Activated T-helper 1 cell treated with Interleukin-2 at 50 U/mL for 16 hours (primary cell): ENCODE measurements around the gene DOK7.

ENCODE experiments used
- DNase-seq: peaks from one replicate; pipeline ENCODE4 v3.0.0-alpha.2; 2020; ENCODE audit warnings: low read depth

Gene DOK7

DNA sequence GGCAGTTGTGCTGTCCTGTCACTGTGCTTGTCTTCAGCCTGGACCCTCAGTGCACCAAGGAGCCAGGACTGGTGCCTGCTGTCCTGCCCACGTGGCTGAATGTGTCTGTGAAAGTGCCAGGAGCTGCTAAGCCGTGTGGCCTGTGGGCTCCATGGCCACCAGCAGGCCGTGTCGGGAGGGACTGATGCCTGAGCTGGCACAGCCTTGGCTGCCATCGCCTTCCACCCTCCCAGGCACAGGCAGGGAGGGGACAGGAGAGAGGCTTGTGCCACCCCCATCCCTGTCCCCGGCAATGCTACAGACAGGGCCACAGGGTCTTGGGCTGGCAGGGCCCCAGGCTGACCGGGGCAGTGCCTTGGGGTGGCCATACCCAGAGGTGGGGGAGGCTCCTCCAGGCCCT lies 24.8 kb downstream of the DOK7 start:
- DNase-seq = no peak

- DNase-seq = no peak
Observed at GRCh38 chr4:3488820-3489219, 25.7 kb downstream of the DOK7 start.

- DNase-seq = no peak
Observed at GRCh38 chr4:3489451-3489962, 26.4 kb downstream of the DOK7 start.

DNA sequence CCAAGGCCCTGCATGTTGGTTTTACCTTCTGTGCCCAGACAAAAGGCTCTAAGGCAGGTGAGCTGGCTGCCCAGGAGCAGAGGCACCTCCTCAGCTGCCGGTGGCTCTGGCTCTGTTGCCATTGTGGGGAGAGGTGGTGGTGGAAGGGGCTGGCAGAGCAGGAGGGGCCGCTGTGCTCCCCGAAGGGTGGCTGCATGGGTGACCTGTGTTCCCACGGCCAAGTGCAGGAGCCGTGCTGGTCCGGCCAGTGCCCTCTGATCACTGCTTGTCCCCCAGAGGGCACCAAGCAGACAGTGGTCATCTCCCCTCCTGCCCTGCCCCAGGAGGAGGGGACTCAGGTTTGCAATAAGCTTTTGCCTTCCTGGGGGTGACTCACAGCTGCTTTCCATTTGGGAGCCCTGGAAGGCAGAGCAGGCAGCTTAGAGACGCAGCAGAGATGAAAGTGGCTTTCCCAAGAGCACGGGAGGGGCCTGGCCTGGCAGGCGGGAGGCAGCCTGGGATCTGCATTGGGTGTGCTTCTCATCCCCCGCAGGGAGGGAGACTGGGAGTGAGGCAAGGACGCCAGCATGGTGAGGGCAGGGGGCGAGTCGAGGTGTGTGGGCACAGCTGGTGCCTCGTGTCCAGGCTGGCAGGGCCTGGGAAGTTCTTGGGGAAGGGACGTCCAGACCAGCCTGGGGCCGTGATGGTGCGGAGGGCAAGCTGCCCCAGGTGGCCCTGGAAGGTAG lies 28.7 kb downstream of the DOK7 start:
- DNase-seq = no peak

DNA sequence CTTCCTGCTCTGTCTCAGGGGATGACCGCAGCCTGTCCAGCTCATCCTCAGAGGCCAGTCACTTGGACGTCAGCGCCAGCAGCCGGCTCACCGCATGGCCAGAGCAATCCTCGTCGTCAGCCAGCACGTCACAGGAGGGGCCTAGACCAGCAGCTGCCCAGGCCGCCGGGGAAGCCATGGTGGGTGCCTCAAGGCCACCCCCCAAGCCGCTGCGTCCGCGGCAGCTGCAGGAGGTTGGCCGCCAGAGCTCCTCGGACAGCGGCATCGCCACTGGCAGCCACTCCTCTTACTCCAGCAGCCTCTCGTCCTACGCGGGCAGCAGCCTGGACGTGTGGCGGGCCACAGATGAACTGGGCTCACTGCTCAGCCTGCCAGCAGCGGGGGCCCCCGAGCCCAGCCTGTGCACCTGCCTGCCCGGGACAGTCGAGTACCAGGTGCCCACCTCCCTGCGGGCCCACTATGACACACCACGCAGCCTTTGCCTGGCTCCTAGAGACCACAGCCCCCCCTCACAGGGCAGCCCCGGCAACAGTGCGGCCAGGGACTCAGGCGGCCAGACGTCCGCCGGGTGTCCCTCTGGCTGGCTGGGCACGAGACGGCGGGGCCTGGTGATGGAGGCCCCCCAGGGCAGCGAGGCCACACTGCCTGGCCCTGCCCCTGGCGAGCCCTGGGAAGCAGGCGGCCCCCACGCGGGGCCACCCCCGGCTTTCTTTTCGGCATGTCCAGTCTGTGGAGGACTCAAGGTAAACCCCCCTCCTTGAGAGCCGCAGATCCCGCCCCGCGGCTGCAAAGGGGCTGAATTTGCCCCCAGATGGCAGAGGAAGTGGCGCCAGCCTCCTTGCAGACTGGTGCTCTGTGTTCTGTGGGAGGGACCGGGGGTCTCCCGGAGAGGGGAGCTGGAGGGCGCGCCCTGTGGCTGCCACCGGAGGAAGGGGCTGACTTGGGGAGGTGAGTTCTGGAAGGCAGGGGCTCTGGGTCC lies 29.9 kb downstream of the DOK7 start:
- no peak for DNase-seq

DNA sequence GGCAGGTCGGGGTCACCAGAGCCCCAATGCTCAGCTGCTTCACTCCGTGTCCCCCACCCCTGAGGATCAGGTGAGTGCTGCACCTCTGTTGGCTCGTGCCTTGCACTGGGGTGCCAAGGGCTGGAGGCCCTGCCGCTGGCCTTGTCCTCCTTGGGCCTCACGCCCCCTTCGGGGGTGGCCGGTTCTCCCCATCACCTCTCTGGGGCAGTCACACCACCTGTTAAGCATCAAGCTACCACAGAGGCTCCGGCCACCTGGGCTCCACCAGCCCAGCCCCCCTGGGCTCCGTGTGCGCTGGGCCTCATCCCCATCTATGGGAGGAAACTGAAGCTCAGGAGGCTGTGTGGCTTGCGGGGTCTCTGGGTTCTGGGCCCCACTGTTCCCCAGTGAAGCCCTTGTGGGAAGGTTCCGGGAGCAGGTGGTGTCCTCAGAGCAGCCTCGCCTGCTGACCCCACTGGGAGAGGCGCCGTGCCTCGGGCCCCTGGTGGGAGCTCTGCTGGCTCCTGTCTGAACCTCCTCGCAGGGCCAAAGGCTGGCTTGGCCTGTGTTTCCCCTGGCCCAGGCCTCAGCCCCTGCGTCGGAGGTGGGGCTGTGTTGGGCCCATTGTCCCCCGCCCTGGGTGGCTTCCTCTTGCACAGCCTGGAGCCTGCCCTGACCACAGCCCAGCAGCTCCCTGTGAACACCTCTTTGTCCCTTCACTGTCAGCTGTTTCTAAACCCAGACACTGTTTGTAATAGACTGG lies 30.8 kb downstream of the DOK7 start:
- DNase-seq = no peak

DNA sequence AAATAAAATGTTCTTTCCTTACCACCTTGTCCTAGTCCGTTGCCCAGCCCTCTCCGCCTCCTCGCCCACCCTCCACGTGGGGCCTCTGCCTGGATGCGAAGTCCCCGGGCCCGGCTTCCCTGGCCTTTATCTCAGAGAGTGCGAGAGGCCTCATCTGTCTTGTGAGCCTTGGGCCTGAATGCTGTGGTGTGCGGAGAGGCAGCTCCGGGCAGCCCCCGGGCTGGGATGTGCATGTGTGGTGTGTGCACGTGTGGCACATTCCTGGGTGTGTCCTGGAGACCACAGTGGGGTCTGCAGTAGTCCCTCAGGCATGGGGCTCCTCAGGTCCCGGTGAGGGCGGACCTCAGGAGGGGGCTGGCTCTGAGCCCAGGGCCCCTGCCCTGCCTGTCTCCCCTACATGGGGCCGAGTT lies 31.4 kb downstream of the DOK7 start:
- no peak for DNase-seq

- no peak for DNase-seq
Observed at GRCh38 chr4:3495204-3495975, 32.3 kb downstream of the DOK7 start.

GRCh38 chr4:3496021-3496420 lies 32.9 kb downstream of the DOK7 start:
- DNase-seq = no peak

DNA sequence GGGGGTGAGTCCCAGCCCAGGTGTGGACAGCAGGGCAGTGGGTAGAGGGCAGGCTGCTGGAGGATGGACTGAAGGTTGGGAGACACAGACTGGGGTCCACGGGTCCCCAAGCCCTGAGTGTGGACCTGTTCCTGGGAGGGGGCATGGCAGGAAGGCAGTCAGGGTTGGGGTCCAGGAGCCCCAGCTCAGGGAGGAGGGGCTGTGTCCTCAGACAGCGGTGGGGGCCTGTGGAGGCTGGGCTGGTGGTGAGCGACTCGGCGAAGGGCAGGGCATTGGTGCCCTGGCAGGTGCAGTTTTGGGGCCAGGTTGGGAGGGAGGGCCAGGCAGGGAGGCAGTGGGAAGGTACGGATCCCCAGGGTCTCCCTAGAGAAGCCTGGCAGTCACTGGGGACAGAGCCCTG lies 34.0 kb downstream of the DOK7 start:
- DNase-seq = no peak

- no peak for DNase-seq
Observed at GRCh38 chr4:3497523-3498389, 34.6 kb downstream of the DOK7 start.

- DNase-seq = no peak
Observed at GRCh38 chr4:3498407-3498806, 35.3 kb downstream of the DOK7 start.

DNA sequence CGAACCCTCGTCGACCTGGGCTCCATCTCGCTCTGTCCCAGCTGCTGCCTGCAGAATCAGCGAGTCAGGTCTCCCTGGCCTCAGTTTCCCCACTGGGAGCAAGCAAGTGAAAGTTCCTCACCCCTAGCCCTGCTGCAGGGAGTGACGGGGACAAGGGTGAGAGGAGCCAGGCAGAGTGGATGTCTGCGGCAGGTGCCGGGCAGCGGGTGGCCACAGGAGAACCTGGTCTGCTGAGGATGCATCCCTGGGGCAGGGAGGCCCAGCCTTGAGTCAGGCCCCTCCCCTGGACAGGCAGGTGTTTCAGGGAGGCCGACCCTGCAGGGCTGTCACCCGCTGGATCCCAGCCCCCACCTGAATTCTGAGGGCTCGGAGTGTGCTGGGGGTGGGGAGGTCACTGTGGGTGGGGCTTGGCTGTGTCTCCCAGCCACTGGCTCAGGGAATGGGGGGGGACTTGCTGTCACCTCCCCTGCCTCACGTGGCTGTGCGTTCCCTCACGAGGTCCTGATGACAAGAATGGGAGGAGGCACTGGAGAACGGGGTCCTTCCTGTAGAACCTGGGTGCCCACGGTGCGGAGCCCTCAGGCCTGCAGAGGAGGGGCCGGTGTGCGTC lies 35.9 kb downstream of the DOK7 start:
- DNase-seq = no peak

- DNase-seq = no peak
Observed at GRCh38 chr4:3499710-3500109, 36.6 kb downstream of the DOK7 start.

GRCh38 chr4:3500111-3500510 lies 37.0 kb downstream of the DOK7 start:
- no peak for DNase-seq

- no peak for DNase-seq
Observed at GRCh38 chr4:3500634-3501101, 37.6 kb downstream of the DOK7 start.

DNA sequence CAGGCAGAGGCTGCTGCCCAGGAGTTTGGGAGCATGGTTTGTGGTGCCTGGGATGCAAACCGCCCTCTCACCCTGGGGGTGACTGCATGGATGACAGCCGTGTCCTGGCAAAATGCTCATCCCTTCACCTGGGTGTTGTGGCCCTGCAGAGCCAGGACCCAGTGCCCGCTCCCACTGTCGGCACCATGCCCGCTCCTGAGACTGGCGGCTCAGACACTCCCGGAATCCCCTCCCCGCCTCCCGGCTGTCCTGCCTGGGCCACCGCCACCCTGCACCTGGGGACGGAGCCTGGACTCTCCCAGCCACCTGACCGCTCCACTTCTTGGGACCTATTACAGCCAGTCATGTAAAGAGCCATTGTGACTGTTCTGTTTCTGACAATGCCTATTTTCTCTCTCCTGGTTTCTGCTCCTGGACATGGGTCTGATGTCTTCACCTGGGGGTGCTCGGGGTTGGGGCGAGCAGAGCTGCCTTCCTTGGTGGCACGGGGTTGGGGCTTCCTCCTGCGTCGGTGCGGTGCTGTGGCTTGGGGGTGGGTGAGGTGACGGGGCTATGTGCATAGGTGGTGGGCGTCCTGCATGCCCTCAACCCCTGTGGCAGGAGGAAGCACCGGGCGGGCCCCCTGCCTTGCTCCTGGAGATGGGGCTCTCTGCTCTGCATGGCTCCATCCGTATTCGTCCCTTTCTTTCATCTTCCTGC lies 38.2 kb downstream of the DOK7 start:
- no peak for DNase-seq

GRCh38 chr4:3501825-3502425 lies 38.8 kb downstream of the DOK7 start:
- no peak for DNase-seq
